ENCODE measurements around the gene MTERF2. TPM values are rescaled to one million over a fixed set of nuclear protein-coding genes. Genes with fewer than 3 reads are reported as not detected.
"Not testable (repeated sequence)": the region's sequence is repeated elsewhere in the genome, so short reads cannot be mapped to it uniquely, and the experiment has no call there.

Gene MTERF2
- total and polyA plus RNA-seq, 2 donors (not counting 3 experiments of a cell fraction or from before 2014, with no cell fraction given), result 3.4 to 9.6 TPM

DNA sequence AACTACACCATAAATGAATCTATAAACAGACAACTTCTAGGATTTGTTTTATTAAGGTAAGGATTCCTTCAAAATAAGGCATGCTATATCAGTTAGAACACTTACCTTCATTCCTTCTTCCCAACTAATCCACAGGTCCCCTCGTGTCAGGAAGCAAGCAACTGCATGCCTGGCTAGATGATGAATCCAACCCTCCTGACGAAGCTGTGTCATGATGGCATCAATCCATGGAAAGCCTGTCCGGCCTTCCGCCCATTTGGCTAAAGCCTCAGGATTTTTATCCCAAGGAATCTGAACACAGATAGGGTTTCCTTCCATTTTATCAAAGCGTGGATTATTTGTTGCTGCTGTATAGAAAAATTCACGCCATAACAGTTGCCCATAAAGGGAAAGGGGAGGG lies 12.5 kb upstream of the MTERF2 start:
- H3K9ac ChIP-seq (replicated peaks; ENCODE audit: extremely low read depth, insufficient read depth, low read length), result no peak overlapping the region
- ChIA-PET CTCF (interaction anchor here (1.0 to 1.1 kb wide), 2 partner anchors 13 to 93 kb away, joined by 3 to 4 read pairs; partner anchors contain the start of gene MTERF2), POLR2A (no interaction called here)
- H3K9me3 ChIP-seq (replicated peaks; ENCODE audit: control insufficient read depth, insufficient read depth, low read length), result no peaks in the 10 kb centered on the region
- H3K36me3 ChIP-seq (ENCODE audit: control insufficient read depth in 2 of 2, extremely low read depth in 1 of 2, insufficient read depth in 2 of 2, low read length in 2 of 2), result peaks cover 0 to 2% of the 10 kb centered on the region in 2 experiments
- BruUV-seq (replicated peaks), result no TSS peak
- intact Hi-C loops (cut with micrococcal nuclease), result no loop called here
- TF ChIP-seq MYC (IDR thresholded peaks at IDR 0.05; ENCODE audit: low read depth, low read length), result no peak
- no peak for TF ChIP-seq EZH2 (IDR thresholded peaks at IDR 0.05; ENCODE audit: borderline replicate concordance, low read depth, low read length, severe bottlenecking)
- no peak overlapping the region for H3K27ac ChIP-seq (ENCODE audit: insufficient read depth, low read depth, low read length)
- H2AFZ ChIP-seq (ENCODE audit: low read depth, low read length), result no peak overlapping the region
- H3K27me3 ChIP-seq (ENCODE audit: control insufficient read depth in 2 of 2, insufficient read depth in 2 of 2, low read length in 2 of 2), result no peaks in the 10 kb centered on the region
- no peak overlapping the region for H3K4me3 ChIP-seq (replicated peaks in 1 of 3; ENCODE audit: insufficient read depth in 1 of 3, low read depth in 1 of 3, low read length in 3 of 3)
- no peak for FAIRE-seq
- no peaks in the 10 kb centered on the region for H3K9me1 ChIP-seq (replicated peaks; ENCODE audit: control insufficient read depth, extremely low read depth, insufficient read depth, low read length)
- no peak overlapping the region for H3K4me2 ChIP-seq (ENCODE audit: insufficient read depth, low read length)
- H3K4me1 ChIP-seq (ENCODE audit: control insufficient read depth, extremely low read depth, insufficient read depth, low read length), result no peaks in the 10 kb centered on the region
- no peaks in the 10 kb centered on the region for H4K20me1 ChIP-seq (replicated peaks; ENCODE audit: control insufficient read depth, extremely low read depth, insufficient read depth, low read length)
- no peaks in the 10 kb centered on the region for H3K79me2 ChIP-seq (ENCODE audit: control insufficient read depth, insufficient read depth, low read length)
- dilution Hi-C loops (cut with MboI; ENCODE audit: extremely low pct_ligation_motif_present, low sequenced_read_pairs), result no loop called here
- DNase-seq (ENCODE audit: low read depth, low spot score), result no peak

DNA sequence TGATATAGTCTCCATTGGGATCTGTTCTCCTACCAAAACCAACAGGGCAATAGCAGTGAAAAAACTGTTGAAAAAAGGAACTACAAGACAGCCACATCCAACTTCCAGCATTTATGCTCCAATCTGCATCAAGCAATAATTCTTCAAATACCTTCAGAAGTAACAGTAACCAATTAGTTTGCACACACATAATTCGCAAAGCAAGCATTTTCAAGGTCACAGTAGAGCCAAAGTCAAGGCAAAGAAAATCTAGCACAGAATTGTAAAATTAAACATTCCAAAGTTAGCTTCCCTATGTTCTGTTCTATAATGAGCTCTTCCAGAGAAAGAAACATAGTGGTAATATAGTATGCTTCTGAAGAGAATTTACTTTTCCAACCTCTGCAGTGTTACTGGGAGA lies 11.0 kb upstream of the MTERF2 start:
- BruUV-seq (replicated peaks), result no TSS peak
- H3K4me3 ChIP-seq (replicated peaks in 1 of 3; ENCODE audit: insufficient read depth in 1 of 3, low read depth in 1 of 3, low read length in 3 of 3), result no peak overlapping the region
- DNase-seq (ENCODE audit: low read depth, low spot score) (no peak), FAIRE-seq (no peak)
- CTCF ChIA-PET, result interaction anchor here (2.4 kb wide), 1 partner anchor 10 kb away, joined by 8 read pairs; the partner anchor contains the start of gene MTERF2
- no peaks in the 10 kb centered on the region for H3K4me1 ChIP-seq (ENCODE audit: control insufficient read depth, extremely low read depth, insufficient read depth, low read length)
- intact Hi-C loops (cut with micrococcal nuclease), result no loop called here
- no peaks in the 10 kb centered on the region for H4K20me1 ChIP-seq (replicated peaks; ENCODE audit: control insufficient read depth, extremely low read depth, insufficient read depth, low read length)
- dilution Hi-C loops (cut with MboI; ENCODE audit: extremely low pct_ligation_motif_present, low sequenced_read_pairs), result no loop called here
- H3K9ac ChIP-seq (replicated peaks; ENCODE audit: extremely low read depth, insufficient read depth, low read length), result no peak overlapping the region
- H3K27ac ChIP-seq (ENCODE audit: insufficient read depth, low read depth, low read length), result no peak overlapping the region
- no peak overlapping the region for H3K4me2 ChIP-seq (ENCODE audit: insufficient read depth, low read length)
- TF ChIP-seq FOS (IDR thresholded peaks at IDR 0.05; ENCODE audit: borderline replicate concordance, insufficient read depth, low read length), result no peak
- TF ChIP-seq JUN (IDR thresholded peaks at IDR 0.05; ENCODE audit: borderline replicate concordance, insufficient read depth, insufficient read length, low read depth), result no peak
- no peak for TF ChIP-seq POLR2AphosphoS5 (IDR thresholded peaks at IDR 0.05; ENCODE audit: insufficient read depth, low read depth, low read length)
- no peak for TF ChIP-seq GATA2 (IDR thresholded peaks at IDR 0.05; ENCODE audit: insufficient read depth, insufficient read length, low read depth, low read length)
- no peak for TF ChIP-seq POLR2A (IDR thresholded peaks at IDR 0.05; ENCODE audit: low read depth, low read length)
- no peak for TF ChIP-seq EZH2 (IDR thresholded peaks at IDR 0.05; ENCODE audit: borderline replicate concordance, low read depth, low read length, severe bottlenecking)
- TF ChIP-seq MYC (IDR thresholded peaks at IDR 0.05; ENCODE audit: low read depth, low read length), result no peak
- TF ChIP-seq CTCF (IDR thresholded peaks at IDR 0.05; ENCODE audit: extremely low read depth in 1 of 2, insufficient read depth in 1 of 2, low read depth in 1 of 2, low read length in 2 of 2), result no peak
- TF ChIP-seq MAX (IDR thresholded peaks at IDR 0.05; ENCODE audit: insufficient read depth, insufficient read length), result no peak
- POLR2A ChIA-PET, result no interaction called here
- no peaks in the 10 kb centered on the region for H3K79me2 ChIP-seq (ENCODE audit: control insufficient read depth, insufficient read depth, low read length)
- H3K27me3 ChIP-seq (ENCODE audit: control insufficient read depth in 2 of 2, insufficient read depth in 2 of 2, low read length in 2 of 2), result no peaks in the 10 kb centered on the region
- H3K9me3 ChIP-seq (replicated peaks; ENCODE audit: control insufficient read depth, insufficient read depth, low read length), result no peaks in the 10 kb centered on the region
- H2AFZ ChIP-seq (ENCODE audit: low read depth, low read length), result no peak overlapping the region
- H3K36me3 ChIP-seq (ENCODE audit: control insufficient read depth in 2 of 2, extremely low read depth in 1 of 2, insufficient read depth in 2 of 2, low read length in 2 of 2), result peaks cover 0 to 2% of the 10 kb centered on the region in 2 experiments
- no peaks in the 10 kb centered on the region for H3K9me1 ChIP-seq (replicated peaks; ENCODE audit: control insufficient read depth, extremely low read depth, insufficient read depth, low read length)

DNA sequence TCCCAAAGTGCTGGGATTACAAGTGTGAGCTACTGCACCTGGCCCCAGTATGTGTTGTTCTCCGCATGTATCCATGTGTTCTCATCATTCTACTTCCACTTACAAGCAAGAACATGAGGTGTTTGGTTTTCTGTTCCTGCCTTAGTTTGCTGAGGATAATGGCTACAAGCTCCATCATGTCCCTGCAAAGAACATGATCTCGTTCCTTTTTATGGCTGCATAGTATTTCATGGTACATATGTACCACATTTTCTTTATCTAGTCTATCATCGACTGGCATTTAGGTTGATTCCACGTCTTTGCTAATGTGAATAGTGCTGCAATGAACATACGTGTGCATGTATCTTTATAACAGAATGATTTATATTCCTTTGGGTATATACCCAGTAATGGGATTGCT lies 9.2 kb upstream of the MTERF2 start:
- CTCF ChIA-PET; BruUV-seq (replicated peaks): not testable (repeated sequence)

More for the DNA sequence above, 9.2 kb upstream of the MTERF2 start:
- H3K27me3 ChIP-seq (ENCODE audit: control insufficient read depth in 2 of 2, insufficient read depth in 2 of 2, low read length in 2 of 2); H3K36me3 ChIP-seq (ENCODE audit: control insufficient read depth in 2 of 2, extremely low read depth in 1 of 2, insufficient read depth in 2 of 2, low read length in 2 of 2); H4K20me1 ChIP-seq (replicated peaks; ENCODE audit: control insufficient read depth, extremely low read depth, insufficient read depth, low read length); H3K79me2 ChIP-seq (ENCODE audit: control insufficient read depth, insufficient read depth, low read length); intact Hi-C loops (cut with micrococcal nuclease); FAIRE-seq; H2AFZ ChIP-seq (ENCODE audit: low read depth, low read length); POLR2A ChIA-PET; H3K4me2 ChIP-seq (ENCODE audit: insufficient read depth, low read length); H3K9me1 ChIP-seq (replicated peaks; ENCODE audit: control insufficient read depth, extremely low read depth, insufficient read depth, low read length); H3K27ac ChIP-seq (ENCODE audit: insufficient read depth, low read depth, low read length); DNase-seq (ENCODE audit: low read depth, low spot score); H3K9ac ChIP-seq (replicated peaks; ENCODE audit: extremely low read depth, insufficient read depth, low read length); dilution Hi-C loops (cut with MboI; ENCODE audit: extremely low pct_ligation_motif_present, low sequenced_read_pairs); H3K4me3 ChIP-seq (replicated peaks in 1 of 3; ENCODE audit: insufficient read depth in 1 of 3, low read depth in 1 of 3, low read length in 3 of 3); H3K4me1 ChIP-seq (ENCODE audit: control insufficient read depth, extremely low read depth, insufficient read depth, low read length); H3K9me3 ChIP-seq (replicated peaks; ENCODE audit: control insufficient read depth, insufficient read depth, low read length): not testable (repeated sequence)
